NCI-H1048 (cell line): ENCODE results near the gene SMKR1.
"Not testable (repeated sequence)": the region's sequence is repeated elsewhere in the genome, so short reads cannot be mapped to it uniquely, and the experiment has no call there.

ENCODE experiments used
- DNase-seq: peaks from one replicate; lab custom pipeline; 2025; lab: John Stamatoyannopoulos, UW

The SMKR1 gene

GRCh38 chr7:129501760-129502707 lies at the start of gene SMKR1:
TSS of gene SMKR1 (plus strand) at chr7:129502531. CDS start at chr7:129502825, 294 bp downstream.
- peak; percentile 56 for DNase-seq

- DNase-seq, result no peak
These were observed 49.6 kb upstream of the SMKR1 start for GRCh38 chr7:129452589-129453231.

GRCh38 chr7:129453510-129454248 lies 48.7 kb upstream of the SMKR1 start:
- no peak for DNase-seq

DNA sequence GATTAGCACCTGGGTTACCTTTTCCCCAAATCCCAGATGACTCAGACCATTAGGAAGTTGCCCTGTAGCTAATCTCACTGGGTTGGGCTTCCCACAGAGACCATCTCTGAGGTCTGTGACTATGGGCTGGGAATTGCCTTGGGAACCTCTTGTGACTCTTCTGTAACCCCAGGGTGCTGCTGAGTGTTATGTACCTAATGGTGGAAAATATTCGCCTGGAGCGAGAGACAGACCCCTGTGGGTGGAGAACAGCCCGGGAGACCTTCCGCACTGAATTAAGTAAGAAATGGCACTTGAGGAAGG lies 48.1 kb upstream of the SMKR1 start:
- DNase-seq, result no peak

DNA sequence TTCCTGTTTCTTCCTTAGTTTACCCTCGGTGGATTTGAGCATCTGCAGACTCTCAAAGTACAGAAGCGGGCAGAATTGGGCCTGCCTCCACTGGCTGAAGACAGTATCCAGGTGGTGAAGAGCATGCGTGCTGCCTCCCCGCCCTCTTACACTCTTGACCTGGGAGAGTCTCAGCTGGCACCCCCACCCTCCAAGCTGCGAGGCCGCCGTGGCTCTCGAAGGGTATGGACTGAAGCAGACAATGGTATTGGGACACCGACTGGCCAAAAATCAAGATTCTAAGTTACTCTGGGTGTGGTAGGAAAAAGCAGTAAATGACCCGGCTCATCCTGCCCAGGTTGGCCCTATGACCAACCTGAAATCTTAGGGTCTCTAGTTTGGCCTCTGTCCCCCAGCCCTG lies 45.9 kb upstream of the SMKR1 start:
- DNase-seq, result no peak

- no peak for DNase-seq
These were observed 45.2 kb upstream of the SMKR1 start for GRCh38 chr7:129457101-129457500.

DNA sequence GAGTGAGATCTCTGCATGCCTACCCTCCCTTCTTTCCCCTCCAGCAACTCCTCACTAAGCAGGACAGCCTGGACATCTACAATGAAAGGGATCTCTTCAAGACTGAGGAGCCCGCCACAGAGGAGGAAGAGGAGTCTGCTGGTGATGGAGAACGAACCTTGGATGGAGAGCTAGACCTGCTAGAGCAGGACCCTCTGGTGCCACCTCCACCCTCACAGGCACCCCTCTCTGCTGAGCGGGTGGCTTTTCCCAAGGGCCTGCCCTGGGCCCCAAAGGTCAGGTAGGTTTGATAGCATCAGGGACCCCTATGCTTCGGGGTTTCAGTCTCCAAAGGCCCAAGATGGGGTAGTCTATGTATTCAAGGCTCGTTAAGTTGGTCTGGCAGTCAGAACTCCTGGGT lies 44.2 kb upstream of the SMKR1 start:
- no peak for DNase-seq

GRCh38 chr7:129461809-129462208 lies 40.5 kb upstream of the SMKR1 start:
- no peak for DNase-seq

- DNase-seq, result no peak
These were observed 39.9 kb upstream of the SMKR1 start for GRCh38 chr7:129462420-129462819.

- no peak for DNase-seq
These were observed 38.1 kb upstream of the SMKR1 start for GRCh38 chr7:129464194-129464593.

- no peak for DNase-seq
These were observed 37.3 kb upstream of the SMKR1 start for GRCh38 chr7:129465080-129465479.

GRCh38 chr7:129466796-129467195 lies 35.5 kb upstream of the SMKR1 start:
- DNase-seq, result no peak

- DNase-seq, result no peak
These were observed 34.2 kb upstream of the SMKR1 start for GRCh38 chr7:129468087-129468486.

DNA sequence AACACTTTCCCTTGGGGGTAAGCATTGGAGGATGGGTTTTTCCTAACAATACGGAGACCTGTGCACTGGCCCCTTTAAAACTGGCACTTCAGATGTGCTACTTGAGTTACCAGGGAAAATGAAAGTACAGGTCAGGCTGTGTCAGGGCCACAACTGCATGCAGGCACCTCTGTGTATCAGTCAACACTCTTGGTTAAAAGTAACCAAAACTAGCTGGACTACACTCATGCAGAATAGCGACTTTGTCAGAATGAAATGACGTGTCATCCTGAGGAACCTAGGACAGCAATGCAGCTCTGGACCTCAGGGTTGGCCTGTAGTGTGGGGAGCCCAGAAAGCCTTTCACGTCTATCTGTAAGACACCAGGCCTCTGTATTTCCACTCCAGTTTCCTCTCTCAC lies 33.8 kb upstream of the SMKR1 start:
- DNase-seq, result no peak

GRCh38 chr7:129469930-129470329 lies 32.4 kb upstream of the SMKR1 start:
- DNase-seq, result no peak

DNA sequence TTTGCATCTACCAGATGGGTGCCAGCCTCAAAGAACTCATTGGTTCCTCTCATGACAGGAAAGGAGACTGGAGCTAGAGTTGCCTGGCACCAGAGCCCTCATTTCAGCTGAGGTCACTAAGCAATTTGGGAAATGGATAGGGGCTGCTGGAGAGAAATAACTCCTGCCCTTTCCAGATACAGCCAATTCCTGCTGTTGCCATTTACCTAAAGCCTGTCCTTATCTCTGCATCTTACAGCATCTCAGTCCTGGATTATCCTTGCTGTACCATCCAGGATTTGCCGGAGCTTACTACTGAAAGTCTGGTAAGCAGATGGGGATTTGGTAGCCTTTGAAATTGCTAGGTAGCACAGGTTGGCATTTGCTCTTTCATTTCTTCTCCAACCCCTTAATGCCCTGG lies 31.9 kb upstream of the SMKR1 start:
- no peak for DNase-seq

- DNase-seq, result no peak
These were observed 30.9 kb upstream of the SMKR1 start for GRCh38 chr7:129471402-129471827.

GRCh38 chr7:129475931-129476330 lies 26.4 kb upstream of the SMKR1 start:
- not testable (repeated sequence) for DNase-seq

DNA sequence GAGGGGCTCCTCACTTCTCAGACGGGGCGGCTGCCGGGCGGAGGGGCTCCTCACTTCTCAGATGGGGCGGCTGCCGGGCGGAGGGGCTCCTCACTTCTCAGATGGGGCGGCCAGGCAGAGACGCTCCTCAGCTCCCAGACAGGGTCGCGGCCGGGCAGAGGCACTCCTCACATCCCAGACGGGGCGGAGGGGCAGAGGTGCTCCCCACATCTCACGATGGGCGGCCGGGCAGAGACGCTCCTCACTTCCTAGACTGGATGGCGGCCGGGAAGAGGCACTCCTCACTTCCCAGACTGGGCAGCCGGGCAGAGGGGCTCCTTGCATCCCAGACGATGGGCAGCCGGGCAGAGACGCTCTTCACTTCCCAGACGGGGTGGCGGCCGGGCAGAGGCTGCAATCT lies 25.9 kb upstream of the SMKR1 start:
- not testable (repeated sequence) for DNase-seq

- DNase-seq, result no peak
These were observed 22.5 kb upstream of the SMKR1 start for GRCh38 chr7:129479831-129480230.

DNA sequence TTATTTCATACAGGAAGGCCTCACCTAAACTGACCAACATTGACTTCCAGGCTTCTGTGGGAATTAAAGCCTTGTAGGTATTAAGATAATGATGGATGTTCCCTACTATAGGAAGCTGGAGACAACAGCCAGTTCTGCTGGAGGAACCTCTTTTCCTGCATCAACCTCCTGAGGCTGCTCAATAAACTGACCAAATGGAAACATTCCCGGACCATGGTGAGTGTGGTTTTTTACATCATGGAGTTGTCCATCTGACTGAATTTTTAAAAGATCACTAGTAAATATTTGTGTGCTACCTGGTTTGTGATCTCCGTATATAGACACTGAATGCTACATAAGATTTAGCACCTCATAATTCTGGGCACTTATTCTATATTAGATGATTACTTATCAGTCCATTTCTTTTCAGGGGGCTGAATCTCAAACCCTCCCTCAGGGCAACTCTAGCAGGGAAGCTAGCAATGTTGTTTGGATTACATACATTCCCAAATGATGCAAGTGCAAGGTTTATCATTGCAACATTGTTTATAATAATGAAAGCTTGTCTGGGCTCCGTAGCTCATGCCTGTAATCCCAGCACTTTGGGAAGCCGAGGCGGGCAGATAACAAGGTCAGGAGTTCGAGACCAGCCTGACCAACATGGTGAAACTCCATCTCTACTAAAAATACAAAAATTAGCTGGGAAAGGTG lies 21.5 kb upstream of the SMKR1 start:
- DNase-seq, result no peak

- not testable (repeated sequence) for DNase-seq
These were observed 21.0 kb upstream of the SMKR1 start for GRCh38 chr7:129481376-129481775.
